DMS153 treated with DMSO at 0.1 percent for 48 hours (cell line): ENCODE results near the gene OR1Q1.
"Not testable (repeated sequence)": the region's sequence is repeated elsewhere in the genome, so short reads cannot be mapped to it uniquely, and the experiment has no call there.

Experiments used
- DNase-seq: peaks from one replicate; lab custom pipeline; 2025; ENCODE audit not compliant: unreplicated experiment; lab: John Stamatoyannopoulos, UW

Gene OR1Q1

GRCh38 chr9:122614362-122614761 lies at the start of gene OR1Q1:
TSS of gene OR1Q1 (plus strand) at chr9:122614738. CDS start at chr9:122614738, 0 bp downstream.
- no peak for DNase-seq

- DNase-seq: no peak
Measured at GRCh38 chr9:122567901-122568300, 46.6 kb upstream of the OR1Q1 start.

- DNase-seq: no peak
Measured at GRCh38 chr9:122572456-122572855, 42.1 kb upstream of the OR1Q1 start.

GRCh38 chr9:122579874-122580273 lies 34.7 kb upstream of the OR1Q1 start:
- DNase-seq: no peak

GRCh38 chr9:122580360-122580759 lies 34.2 kb upstream of the OR1Q1 start:
- DNase-seq: no peak

GRCh38 chr9:122583284-122583683 lies 31.3 kb upstream of the OR1Q1 start, which contains the start of gene OR1L8:
TSS of gene OR1L8 (minus strand) at chr9:122583384. CDS start at chr9:122568477, 14,907 bp downstream.
- DNase-seq: not testable (repeated sequence)

GRCh38 chr9:122605691-122606090 lies 8.8 kb upstream of the OR1Q1 start:
- no peak for DNase-seq

- DNase-seq: no peak
Measured at GRCh38 chr9:122606587-122606986, 8.0 kb upstream of the OR1Q1 start.

GRCh38 chr9:122609804-122610203 lies 4.7 kb upstream of the OR1Q1 start:
- DNase-seq: no peak

- DNase-seq: no peak
Measured at GRCh38 chr9:122619996-122620395, 5.5 kb downstream of the OR1Q1 start.

GRCh38 chr9:122642226-122642625 lies 27.7 kb downstream of the OR1Q1 start:
- DNase-seq: no peak

- no peak for DNase-seq
Measured at GRCh38 chr9:122656378-122656777, 41.8 kb downstream of the OR1Q1 start.

- DNase-seq: no peak
Measured at GRCh38 chr9:122657527-122657926, 43.0 kb downstream of the OR1Q1 start, which contains the start of gene OR1B1. TSS of gene OR1B1 (minus strand) at chr9:122657627.

GRCh38 chr9:122661416-122661815 lies 46.9 kb downstream of the OR1Q1 start, which contains the start of gene OR1L1:
TSS of gene OR1L1 (plus strand) at chr9:122661716. CDS start at chr9:122661716, 0 bp downstream.
- DNase-seq: no peak
